ENCODE measurements around the gene NRIP1. TPM values are rescaled to one million over a fixed set of nuclear protein-coding genes. Genes with fewer than 3 reads are reported as not detected.

NRIP1 gene
- total RNA-seq, 2 donors from 2014 or later = 27.3 to 40.5 TPM

- intact Hi-C loops (cut with DNase I) = no loop called here
- DNase-seq (ENCODE audit: low spot score) = no peak
Observed at GRCh38 chr21:15071009-15071408, 6.2 kb upstream of the NRIP1 start.

- intact Hi-C loops (cut with DNase I) = loop anchor here in 1 of 2 donors (10.0 kb wide), 1 partner anchor 59 kb away; no protein-coding TSS in a partner anchor
- DNase-seq (ENCODE audit: low spot score) = no peak
Observed at GRCh38 chr21:15066123-15066575, 1.3 kb upstream of the NRIP1 start.

GRCh38 chr21:15065392-15066122 is 757 bp upstream of the NRIP1 start:
- peak; percentile 93 for DNase-seq (ENCODE audit: low spot score)
- intact Hi-C loops (cut with DNase I) = loop anchor here in 1 of 2 donors (10.0 kb wide), 1 partner anchor 59 kb away; no protein-coding TSS in a partner anchor

GRCh38 chr21:15063814-15064575 is 805 bp downstream of the NRIP1 start:
- intact Hi-C loops (cut with DNase I) = loop anchor here in 1 of 2 donors (10.0 kb wide), 1 partner anchor 61 kb away; no protein-coding TSS in a partner anchor
- peak; percentile 85 for DNase-seq (ENCODE audit: low spot score)

GRCh38 chr21:15063081-15063813 is 1.6 kb downstream of the NRIP1 start:
- intact Hi-C loops (cut with DNase I) = loop anchor here in 1 of 2 donors (10.0 kb wide), 1 partner anchor 62 kb away; no protein-coding TSS in a partner anchor
- no peak for DNase-seq (ENCODE audit: low spot score)

GRCh38 chr21:15062606-15062965 is 2.2 kb downstream of the NRIP1 start:
- no peak for DNase-seq (ENCODE audit: low spot score)
- intact Hi-C loops (cut with DNase I) = loop anchor here in 1 of 2 donors (10.0 kb wide), 1 partner anchor 62 kb away; no protein-coding TSS in a partner anchor

- no peak for DNase-seq (ENCODE audit: low spot score)
- intact Hi-C loops (cut with DNase I) = loop anchor here in 1 of 2 donors (10.0 kb wide), 1 partner anchor 63 kb away; no protein-coding TSS in a partner anchor
Observed at GRCh38 chr21:15061747-15062605, 2.8 kb downstream of the NRIP1 start.

- intact Hi-C loops (cut with DNase I) = loop anchor here in 1 of 2 donors (10.0 kb wide), 1 partner anchor 64 kb away; no protein-coding TSS in a partner anchor
- DNase-seq (ENCODE audit: low spot score) = no peak
Observed at GRCh38 chr21:15061279-15061678, 3.5 kb downstream of the NRIP1 start.

- intact Hi-C loops (cut with DNase I) = loop anchor here in 1 of 2 donors (10.0 kb wide), 1 partner anchor 64 kb away; no protein-coding TSS in a partner anchor
- DNase-seq (ENCODE audit: low spot score) = no peak
Observed at GRCh38 chr21:15060543-15061175, 4.1 kb downstream of the NRIP1 start.

GRCh38 chr21:15059397-15059796 is 5.4 kb downstream of the NRIP1 start:
- intact Hi-C loops (cut with DNase I) = no loop called here

GRCh38 chr21:15058854-15059263 is 5.9 kb downstream of the NRIP1 start:
- DNase-seq (ENCODE audit: low spot score) = no peak
- intact Hi-C loops (cut with DNase I) = no loop called here

More at GRCh38 chr21:15059397-15059796, 5.4 kb downstream of the NRIP1 start:
- no peak for DNase-seq (ENCODE audit: low spot score)

- intact Hi-C loops (cut with DNase I) = no loop called here
Observed at GRCh38 chr21:15057285-15057684, 7.5 kb downstream of the NRIP1 start.

GRCh38 chr21:15054606-15055239 is 10.1 kb downstream of the NRIP1 start:
- intact Hi-C loops (cut with DNase I) = no loop called here
- no peak for DNase-seq (ENCODE audit: low spot score)

More at GRCh38 chr21:15057285-15057684, 7.5 kb downstream of the NRIP1 start:
- DNase-seq (ENCODE audit: low spot score) = no peak

- no peak for DNase-seq (ENCODE audit: low spot score)
- intact Hi-C loops (cut with DNase I) = no loop called here
Observed at GRCh38 chr21:15054089-15054488, 10.7 kb downstream of the NRIP1 start.

- DNase-seq (ENCODE audit: low spot score) = no peak
- intact Hi-C loops (cut with DNase I) = no loop called here
Observed at GRCh38 chr21:15053500-15053899, 11.3 kb downstream of the NRIP1 start.

GRCh38 chr21:15052459-15052763 is 12.4 kb downstream of the NRIP1 start:
- intact Hi-C loops (cut with DNase I) = no loop called here
- DNase-seq (ENCODE audit: low spot score) = no peak

- DNase-seq (ENCODE audit: low spot score) = no peak
- intact Hi-C loops (cut with DNase I) = no loop called here
Observed at GRCh38 chr21:15051644-15052458, 12.9 kb downstream of the NRIP1 start.

Data from posterior vena cava (tissue), 2 donors.